Duodenal mucosa (tissue), 2 donors: ENCODE data around the gene RANGRF.

ENCODE experiments used
- H3K27ac ChIP-seq: one replicate; pipeline ENCODE4 v1.7.0; 2013; ENCODE audit warnings: low read depth, low read length
- H3K27me3 ChIP-seq, 2 donors: one replicate each; pipeline ENCODE4 v1.7.0; 2013; ENCODE audit warnings: low read length in 2 of 2, control low read depth in 1 of 2; ENCODE audit not compliant: insufficient read depth in 2 of 2, control insufficient read depth in 1 of 2
- H3K36me3 ChIP-seq, 2 donors: one replicate each; pipeline ENCODE4 v1.7.0; 2013; ENCODE audit warnings: low read length in 2 of 2, control low read depth in 1 of 2; ENCODE audit not compliant: insufficient read depth in 2 of 2, control insufficient read depth in 1 of 2
- H3K4me1 ChIP-seq, 2 donors: one replicate each; pipeline ENCODE4 v1.7.0; 2013; ENCODE audit warnings: low read length in 2 of 2, control low read depth in 1 of 2; ENCODE audit not compliant: insufficient read depth in 2 of 2, control insufficient read depth in 1 of 2
- H3K4me3 ChIP-seq, 2 donors: one replicate each; pipeline ENCODE4 v1.7.0; 2013; ENCODE audit warnings: low read length in 2 of 2, low read depth in 1 of 2
- H3K9ac ChIP-seq, 2 donors: one replicate each; pipeline ENCODE4 v1.7.0; 2013; ENCODE audit warnings: low read length in 2 of 2, low read depth in 1 of 2
- H3K9me3 ChIP-seq, 2 donors: one replicate each; pipeline ENCODE4 v1.7.0; 2013; ENCODE audit warnings: low read length in 2 of 2, control low read depth in 1 of 2; ENCODE audit not compliant: control insufficient read depth in 1 of 2

Gene RANGRF

DNA sequence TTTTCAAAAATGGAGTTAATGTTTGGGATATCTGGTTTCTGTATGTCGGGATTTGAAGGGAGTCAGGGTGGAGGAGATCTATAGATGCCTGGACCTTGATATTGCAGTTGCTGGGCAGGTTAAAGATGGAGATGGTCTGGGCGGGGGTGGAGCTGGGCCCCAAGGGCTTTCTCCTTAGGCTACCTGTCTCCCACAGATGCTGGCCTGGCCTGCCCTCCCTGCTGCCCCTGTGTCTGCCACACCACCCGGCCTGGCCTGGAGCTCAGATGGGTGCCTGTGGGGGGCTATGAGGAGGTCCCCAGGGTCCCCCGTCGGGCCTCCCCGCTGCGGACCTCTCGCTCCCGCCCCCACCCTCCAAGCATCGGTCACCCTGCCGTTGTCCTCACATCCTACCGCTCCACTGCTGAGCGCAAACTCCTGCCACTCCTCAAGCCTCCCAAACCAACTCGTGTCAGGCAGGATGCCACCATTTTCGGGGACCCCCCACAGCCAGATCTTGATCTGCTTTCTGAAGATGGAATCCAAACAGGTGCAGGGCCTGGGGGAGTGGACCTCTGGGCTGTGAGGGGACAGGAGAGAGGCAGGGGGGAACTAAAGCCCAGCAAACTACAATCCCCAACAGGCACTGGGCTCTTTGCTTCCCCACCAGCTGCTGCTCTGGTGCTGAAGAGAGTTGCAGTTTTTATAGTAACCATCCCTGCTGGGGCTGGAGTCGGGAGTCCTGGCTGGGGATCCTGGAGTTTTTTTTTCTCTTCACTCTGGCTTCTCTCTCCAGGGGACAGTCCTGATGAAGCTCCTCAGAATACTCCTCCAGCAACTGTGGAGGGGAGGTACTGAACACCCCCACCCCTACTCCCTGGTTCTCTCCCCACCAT is 24.5 kb downstream of the RANGRF start:
- no peaks in the 10 kb centered on the region for H3K9me3 ChIP-seq
- no peaks in the 10 kb centered on the region for H3K36me3 ChIP-seq
- H3K4me3 ChIP-seq: no peak overlapping the region
- peaks cover 36 to 42% of the 10 kb centered on the region in 2 donors for H3K27me3 ChIP-seq
- no peak overlapping the region for H3K27ac ChIP-seq
- no peaks in the 10 kb centered on the region for H3K4me1 ChIP-seq
- no peak overlapping the region for H3K9ac ChIP-seq

DNA sequence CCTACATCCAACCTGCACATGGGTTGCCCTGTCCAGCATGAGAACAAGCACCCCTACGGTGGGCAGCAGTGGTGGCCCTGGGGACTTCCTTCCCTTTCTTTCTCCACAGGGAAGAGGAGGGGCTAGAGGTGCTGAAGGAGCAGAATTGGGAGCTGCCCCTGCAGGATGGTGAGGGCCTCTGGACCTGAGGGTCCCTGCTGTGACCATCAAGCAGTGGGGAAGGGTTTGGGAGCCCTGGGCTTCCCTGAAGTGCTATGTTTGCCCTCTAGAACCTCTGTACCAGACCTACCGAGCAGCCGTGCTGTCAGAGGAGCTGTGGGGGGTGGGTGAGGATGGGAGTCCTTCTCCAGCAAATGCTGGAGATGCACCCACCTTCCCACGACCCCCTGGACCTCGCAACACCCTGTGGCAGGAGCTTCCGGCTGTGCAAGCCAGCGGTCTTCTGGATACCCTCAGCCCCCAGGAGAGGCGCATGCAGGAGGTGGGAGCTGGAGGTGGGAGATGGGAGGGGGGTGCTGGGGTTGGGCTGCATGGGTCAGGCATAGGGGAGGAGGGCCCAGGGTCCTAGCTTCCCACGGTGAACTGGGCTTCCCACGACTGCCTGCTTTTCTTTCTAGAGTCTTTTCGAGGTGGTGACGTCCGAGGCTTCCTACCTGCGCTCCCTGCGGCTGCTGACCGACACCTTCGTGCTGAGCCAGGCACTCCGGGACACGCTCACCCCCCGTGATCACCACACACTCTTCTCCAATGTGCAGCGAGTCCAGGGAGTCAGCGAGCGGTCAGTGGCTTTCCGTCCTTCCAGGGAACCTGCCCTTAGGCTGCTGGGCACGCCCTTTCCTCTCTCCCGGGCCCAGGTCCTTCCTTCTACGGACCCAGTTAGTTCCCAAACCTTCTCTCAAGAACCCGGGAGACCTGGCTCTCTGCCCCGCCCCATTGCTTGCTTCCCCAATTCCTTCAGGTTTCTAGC is 26.6 kb downstream of the RANGRF start:
- H3K27me3 ChIP-seq: peaks cover 40 to 42% of the 10 kb centered on the region in 2 donors
- no peak overlapping the region for H3K9ac ChIP-seq

DNA sequence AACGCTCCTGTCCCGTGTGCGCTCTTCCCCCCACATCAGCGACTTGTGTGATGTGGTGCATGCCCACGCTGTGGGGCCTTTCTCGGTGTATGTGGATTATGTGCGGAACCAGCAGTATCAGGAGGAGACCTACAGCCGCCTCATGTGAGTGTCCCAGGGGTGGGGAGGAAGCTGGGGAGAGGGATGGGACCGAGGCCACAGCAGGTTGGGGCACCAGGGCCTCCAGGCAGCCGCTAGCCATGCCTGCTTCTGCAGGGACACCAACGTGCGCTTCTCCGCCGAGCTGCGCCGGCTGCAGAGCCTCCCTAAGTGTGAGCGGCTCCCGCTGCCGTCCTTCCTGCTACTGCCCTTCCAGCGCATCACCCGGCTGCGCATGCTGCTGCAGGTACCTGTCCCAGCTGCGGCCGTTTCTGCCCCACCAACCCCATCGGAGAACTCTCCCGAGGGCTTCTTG is 27.3 kb downstream of the RANGRF start:
- Histone ChIP-seq H3K27me3 (peaks cover 35 to 36% of the 10 kb centered on the region in 2 donors), H3K36me3 (no peaks in the 10 kb centered on the region), H3K4me1 (no peaks in the 10 kb centered on the region), H3K9ac (no peak overlapping the region), H3K27ac (no peak overlapping the region), H3K9me3 (no peaks in the 10 kb centered on the region), H3K4me3 (no peak overlapping the region)

More for the DNA sequence above, 26.6 kb downstream of the RANGRF start:
- Histone ChIP-seq H3K4me1 (no peaks in the 10 kb centered on the region), H3K9me3 (no peaks in the 10 kb centered on the region), H3K36me3 (no peaks in the 10 kb centered on the region), H3K27ac (no peak overlapping the region), H3K4me3 (peak overlapping the region in 1 of 2 donors; percentile 22)

DNA sequence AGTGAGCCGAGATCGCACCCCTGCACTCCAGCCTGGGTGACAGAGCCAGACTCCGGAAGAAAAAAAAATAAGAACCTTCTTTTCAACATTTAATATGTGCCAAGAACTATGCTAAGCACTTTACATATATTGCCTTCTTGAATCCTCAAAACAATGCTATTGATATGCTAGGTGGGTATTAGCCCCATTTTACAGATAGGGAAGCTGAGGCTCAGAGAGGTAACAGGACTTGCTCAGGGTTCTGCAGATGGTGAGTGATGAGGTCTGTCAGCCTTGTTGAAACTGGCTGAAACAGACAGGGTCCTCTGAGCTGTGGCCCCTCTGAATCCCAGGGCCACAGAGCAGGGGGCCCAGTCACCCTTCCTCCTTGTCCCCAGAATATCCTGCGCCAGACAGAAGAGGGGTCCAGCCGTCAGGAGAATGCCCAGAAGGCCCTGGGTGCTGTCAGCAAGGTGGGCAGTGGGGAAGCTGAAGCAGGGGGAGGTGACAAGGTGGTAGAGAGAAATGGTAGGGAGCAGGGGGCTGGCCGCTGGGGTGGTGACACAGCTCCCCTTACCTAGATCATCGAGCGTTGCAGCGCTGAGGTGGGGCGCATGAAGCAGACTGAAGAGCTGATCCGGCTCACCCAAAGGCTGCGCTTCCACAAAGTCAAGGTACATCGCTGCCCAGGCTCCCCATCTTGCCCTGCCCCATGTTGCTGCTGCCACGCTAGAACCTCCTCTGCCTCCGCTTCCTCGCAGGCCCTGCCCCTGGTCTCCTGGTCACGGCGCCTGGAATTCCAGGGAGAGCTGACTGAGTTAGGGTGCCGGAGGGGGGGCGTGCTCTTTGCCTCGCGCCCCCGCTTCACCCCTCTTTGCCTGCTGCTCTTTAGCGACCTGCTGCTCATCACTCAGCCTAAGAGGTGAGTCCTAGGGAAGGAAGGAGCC is 29.8 kb downstream of the RANGRF start:
- Histone ChIP-seq H3K4me3 (no peak overlapping the region), H3K9me3 (no peaks in the 10 kb centered on the region), H3K27ac (no peak overlapping the region), H3K36me3 (no peaks in the 10 kb centered on the region), H3K27me3 (peaks cover 25 to 31% of the 10 kb centered on the region in 2 donors), H3K9ac (no peak overlapping the region), H3K4me1 (no peaks in the 10 kb centered on the region)

DNA sequence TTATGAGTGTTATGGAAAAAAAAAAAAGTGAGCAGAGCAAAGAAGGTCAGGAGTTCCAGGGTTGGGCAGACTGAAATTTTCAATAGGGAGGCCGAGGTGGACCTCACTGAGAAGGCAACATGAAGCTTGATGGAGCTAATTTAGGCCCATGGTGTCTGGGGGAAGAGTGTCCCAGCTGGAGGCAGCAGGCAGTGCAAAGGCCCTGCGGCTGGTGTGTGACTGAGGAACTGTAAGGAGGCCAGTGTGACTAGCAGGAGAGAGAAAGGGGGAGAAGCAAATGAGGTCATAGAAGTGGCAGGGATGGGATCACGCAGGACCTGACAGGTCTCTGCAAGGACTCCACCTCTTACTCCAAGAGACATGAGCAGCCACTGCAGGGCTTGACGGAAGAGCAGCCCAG is 31.8 kb downstream of the RANGRF start:
- Histone ChIP-seq H3K4me1 (no peaks in the 10 kb centered on the region), H3K27me3 (peaks cover 14 to 24% of the 10 kb centered on the region in 2 donors), H3K27ac (no peak overlapping the region), H3K4me3 (no peak overlapping the region), H3K36me3 (no peaks in the 10 kb centered on the region), H3K9me3 (no peaks in the 10 kb centered on the region), H3K9ac (no peak overlapping the region)

- H3K9ac ChIP-seq: no peak overlapping the region
- H3K27ac ChIP-seq: no peak overlapping the region
- no peaks in the 10 kb centered on the region for H3K36me3 ChIP-seq
- H3K9me3 ChIP-seq: no peaks in the 10 kb centered on the region
- H3K4me1 ChIP-seq: no peaks in the 10 kb centered on the region
- H3K4me3 ChIP-seq: no peak overlapping the region
- peaks cover 7 to 17% of the 10 kb centered on the region in 2 donors for H3K27me3 ChIP-seq
These were observed 32.5 kb downstream of the RANGRF start for GRCh38 chr17:8320990-8321389.

DNA sequence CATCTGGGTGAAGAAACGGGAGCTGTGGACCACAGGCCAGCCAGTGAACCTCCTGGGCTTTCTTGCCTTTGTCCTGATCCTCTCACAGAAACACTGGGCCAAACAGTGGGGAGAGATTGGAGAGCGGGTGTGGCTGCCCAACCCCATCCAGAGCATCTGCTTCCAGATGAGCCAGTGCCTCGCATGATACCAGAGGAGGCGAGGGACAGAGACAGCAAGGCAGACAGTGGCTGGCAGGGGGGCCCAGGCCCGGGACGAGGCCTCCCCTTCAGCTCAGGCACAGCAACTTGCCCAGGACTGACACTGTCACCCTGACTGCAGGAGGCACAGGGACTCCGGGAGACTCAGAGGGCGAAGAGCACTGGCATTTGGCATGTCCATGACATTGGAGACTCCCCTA is 33.6 kb downstream of the RANGRF start:
- Histone ChIP-seq H3K4me3 (no peak overlapping the region), H3K36me3 (no peaks in the 10 kb centered on the region), H3K27me3 (peaks cover 11 to 18% of the 10 kb centered on the region in 2 donors), H3K9me3 (no peaks in the 10 kb centered on the region), H3K9ac (no peak overlapping the region), H3K4me1 (peaks cover 0 to 5% of the 10 kb centered on the region in 2 donors), H3K27ac (no peak overlapping the region)

DNA sequence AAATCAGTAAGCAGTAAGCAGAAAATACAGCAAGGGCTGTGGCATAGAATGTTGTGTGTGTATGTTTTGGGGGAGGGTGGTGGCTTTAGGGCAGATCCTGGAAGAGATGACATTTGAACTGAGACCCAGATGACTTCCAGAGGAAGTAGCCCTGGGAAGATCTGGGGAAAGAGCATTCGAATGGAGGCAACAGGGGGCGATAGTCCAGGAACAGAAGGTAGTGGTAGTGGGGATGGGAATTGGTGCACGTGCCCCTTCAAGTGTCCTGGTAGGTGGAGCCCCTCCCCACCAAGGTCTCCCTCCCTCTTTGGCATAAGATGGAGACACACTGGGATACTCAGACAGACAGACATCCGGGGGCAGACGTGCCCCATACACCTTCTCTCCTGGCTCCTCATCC is 35.7 kb downstream of the RANGRF start:
- Histone ChIP-seq H3K27ac (no peak overlapping the region), H3K9ac (no peak overlapping the region), H3K9me3 (no peaks in the 10 kb centered on the region), H3K27me3 (peaks cover 17% of the 10 kb centered on the region in 2 donors), H3K4me3 (no peak overlapping the region), H3K36me3 (no peaks in the 10 kb centered on the region), H3K4me1 (peaks cover 0 to 8% of the 10 kb centered on the region in 2 donors)

DNA sequence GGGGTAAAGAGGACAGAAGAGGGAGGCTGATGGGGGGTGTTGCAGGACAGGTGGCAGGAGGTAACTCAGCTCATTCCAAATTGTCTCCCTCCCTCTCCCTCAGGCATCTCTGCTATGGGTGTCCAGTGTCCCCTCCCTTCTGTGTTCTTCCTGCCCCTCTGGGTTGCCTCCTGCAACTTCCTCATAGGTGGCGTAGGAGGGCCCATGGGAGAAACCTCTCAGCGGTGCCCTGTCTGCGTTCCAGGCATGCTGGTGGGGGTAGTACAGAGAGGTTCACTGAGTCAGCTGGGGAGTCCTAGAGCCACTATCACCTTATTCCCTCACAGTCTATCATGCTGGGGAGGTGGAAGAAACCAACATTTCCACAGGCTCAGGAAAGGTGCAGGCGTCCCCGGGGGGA is 36.5 kb downstream of the RANGRF start:
- H3K36me3 ChIP-seq: no peaks in the 10 kb centered on the region
- H3K27me3 ChIP-seq: peaks cover 17% of the 10 kb centered on the region in 2 donors
- no peak overlapping the region for H3K9ac ChIP-seq
- no peaks in the 10 kb centered on the region for H3K9me3 ChIP-seq
- peaks cover 0 to 8% of the 10 kb centered on the region in 2 donors for H3K4me1 ChIP-seq
- H3K27ac ChIP-seq: no peak overlapping the region
- no peak overlapping the region for H3K4me3 ChIP-seq
